HG03469 (cell line): Measurements from ENCODE around the gene ARHGAP6.
"Not testable (repeated sequence)": the region's sequence is repeated elsewhere in the genome, so short reads cannot be mapped to it uniquely, and the experiment has no call there.

Source experiments
- ATAC-seq: cut with Tn5 transposase; IDR thresholded peaks from one replicate; pipeline ENCODE4 v1.9.1; 2021; ENCODE audit warnings: mild to moderate bottlenecking, moderate library complexity, moderate number of reproducible peaks; ENCODE audit not compliant: unreplicated experiment

The ARHGAP6 gene

GRCh38 chrX:11265352-11265751 lies 400.4 kb downstream of the ARHGAP6 start:
- no peak for ATAC-seq

- no peak for ATAC-seq
Measured at GRCh38 chrX:11264925-11265324, 400.8 kb downstream of the ARHGAP6 start.

GRCh38 chrX:11261260-11261659 lies 404.5 kb downstream of the ARHGAP6 start:
- no peak for ATAC-seq

GRCh38 chrX:11259437-11259836 lies 406.3 kb downstream of the ARHGAP6 start:
- ATAC-seq: no peak

- ATAC-seq: no peak
Measured at GRCh38 chrX:11257711-11258110, 408.0 kb downstream of the ARHGAP6 start.

GRCh38 chrX:11257290-11257689 lies 408.4 kb downstream of the ARHGAP6 start:
- ATAC-seq: no peak

- no peak for ATAC-seq
Measured at GRCh38 chrX:11254417-11255109, 411.2 kb downstream of the ARHGAP6 start.

- ATAC-seq: no peak
Measured at GRCh38 chrX:11244636-11245035, 421.1 kb downstream of the ARHGAP6 start.

GRCh38 chrX:11242704-11243103 lies 423.0 kb downstream of the ARHGAP6 start:
- no peak for ATAC-seq

GRCh38 chrX:11241720-11242119 lies 424.0 kb downstream of the ARHGAP6 start:
- ATAC-seq: no peak

GRCh38 chrX:11239230-11239629 lies 426.5 kb downstream of the ARHGAP6 start:
- ATAC-seq: no peak

- not testable (repeated sequence) for ATAC-seq
Measured at GRCh38 chrX:11235377-11235776, 430.3 kb downstream of the ARHGAP6 start.

GRCh38 chrX:11215191-11215921 lies 450.4 kb downstream of the ARHGAP6 start:
- ATAC-seq: no peak

- ATAC-seq: no peak
Measured at GRCh38 chrX:11214346-11215190, 451.2 kb downstream of the ARHGAP6 start.

GRCh38 chrX:11212741-11213140 lies 453.0 kb downstream of the ARHGAP6 start:
- ATAC-seq: no peak

- ATAC-seq: no peak
Measured at GRCh38 chrX:11210415-11210801, 455.3 kb downstream of the ARHGAP6 start.

GRCh38 chrX:11209798-11210414 lies 455.8 kb downstream of the ARHGAP6 start:
- ATAC-seq: no peak

- ATAC-seq: no peak
Measured at GRCh38 chrX:11206716-11207115, 459.0 kb downstream of the ARHGAP6 start.

- no peak for ATAC-seq
Measured at GRCh38 chrX:11205796-11206195, 459.9 kb downstream of the ARHGAP6 start.

GRCh38 chrX:11197671-11198070 lies 468.0 kb downstream of the ARHGAP6 start:
- ATAC-seq: no peak

- no peak for ATAC-seq
Measured at GRCh38 chrX:11196476-11196875, 469.2 kb downstream of the ARHGAP6 start.
